HG02571 (cell line): Measurements from ENCODE around the gene SMPDL3B.
A peak's percentile ranks its signal among the peaks of the same experiment; 100 is the strongest.

Experiments used
- ATAC-seq: cut with Tn5 transposase; IDR thresholded peaks from one replicate; pipeline ENCODE4 v1.9.1; 2021; ENCODE audit warnings: mild to moderate bottlenecking, moderate library complexity; ENCODE audit not compliant: unreplicated experiment

Gene SMPDL3B

DNA sequence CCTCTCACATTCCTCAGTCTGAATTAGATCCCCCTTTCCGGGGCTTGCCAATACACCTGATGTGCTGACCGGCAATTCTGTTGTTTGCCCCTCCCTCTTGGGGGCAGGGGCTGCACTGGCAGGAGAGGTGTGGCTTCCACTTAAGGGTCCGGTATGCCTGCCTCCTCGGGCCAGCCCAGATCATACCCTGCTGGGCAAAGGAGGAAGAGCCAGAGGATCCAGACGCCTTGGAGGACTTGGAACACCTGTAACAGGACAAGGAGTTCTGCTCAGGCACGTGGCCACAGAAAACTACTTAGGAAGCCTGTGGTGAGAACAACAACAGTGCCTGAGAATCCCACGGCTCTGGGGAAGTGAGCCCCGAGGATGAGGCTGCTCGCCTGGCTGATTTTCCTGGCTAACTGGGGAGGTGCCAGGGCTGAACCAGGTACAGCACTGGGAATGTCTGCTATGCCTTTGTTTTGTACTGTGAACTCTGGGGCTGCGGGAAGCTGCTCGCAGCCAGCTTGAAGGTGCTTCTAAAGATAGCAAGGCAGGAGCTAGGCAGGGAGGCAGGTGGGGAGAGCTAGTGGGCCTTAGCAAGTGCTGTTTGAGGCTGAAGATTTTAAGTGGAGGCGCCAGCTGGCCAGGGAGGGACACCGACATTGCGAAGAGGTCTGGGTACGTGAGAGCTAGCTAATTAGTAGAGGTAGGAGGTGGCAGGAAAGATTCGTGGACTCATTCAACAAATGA is at the start of gene SMPDL3B:
TSS of gene SMPDL3B (plus strand) at position 183 of the 732 bp plus-strand sequence. CDS start at position 367, 184 bp downstream.
- no peak for ATAC-seq

- ATAC-seq, result no peak
These were observed 49.7 kb upstream of the SMPDL3B start for GRCh38 chr1:27885114-27885528.

- no peak for ATAC-seq
These were observed 49.0 kb upstream of the SMPDL3B start for GRCh38 chr1:27885621-27886352.

DNA sequence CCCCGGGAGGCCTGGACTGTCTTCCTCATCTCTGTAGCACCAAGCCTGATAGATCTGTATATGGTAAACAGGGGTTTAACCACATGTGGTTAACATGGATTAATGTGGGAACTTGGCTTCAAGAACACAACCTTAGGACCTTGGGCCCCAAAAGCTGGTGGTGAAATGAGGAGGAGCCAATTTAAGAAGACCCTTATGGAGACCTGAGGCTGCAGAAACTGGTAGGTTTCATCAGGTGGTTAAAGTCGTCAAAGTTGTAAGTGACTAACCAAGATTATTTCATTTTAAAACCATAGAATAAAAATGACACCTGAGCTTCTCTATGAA is 48.5 kb upstream of the SMPDL3B start:
- no peak for ATAC-seq

- ATAC-seq, result no peak
These were observed 48.1 kb upstream of the SMPDL3B start for GRCh38 chr1:27886744-27887143.

GRCh38 chr1:27887215-27888021 is 47.4 kb upstream of the SMPDL3B start:
- ATAC-seq, result no peak

- no peak for ATAC-seq
These were observed 45.3 kb upstream of the SMPDL3B start for GRCh38 chr1:27889506-27889905.

GRCh38 chr1:27891196-27891889 is 43.5 kb upstream of the SMPDL3B start:
- peak; percentile 44 for ATAC-seq

DNA sequence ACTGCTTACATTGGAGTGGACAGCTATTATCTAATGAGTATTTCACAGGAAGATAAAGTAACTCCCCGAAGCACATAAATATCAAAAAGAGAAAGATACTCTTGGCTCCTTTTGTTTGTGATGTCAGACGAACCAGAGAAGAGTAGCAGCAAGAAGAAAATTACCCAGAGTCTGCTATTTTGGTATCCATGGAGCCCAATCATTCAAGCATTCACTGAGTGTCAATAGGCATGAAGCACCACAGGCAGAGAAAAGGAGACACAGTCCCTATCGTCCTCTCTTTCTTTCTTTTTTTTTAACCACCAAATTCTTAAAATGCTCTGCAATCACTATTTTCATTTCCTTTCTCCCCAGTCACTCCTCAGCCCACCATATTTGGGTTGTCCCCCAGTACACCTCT is 40.3 kb upstream of the SMPDL3B start:
- ATAC-seq, result no peak

- no peak for ATAC-seq
These were observed 28.0 kb upstream of the SMPDL3B start for GRCh38 chr1:27906759-27907158.

- ATAC-seq, result no peak
These were observed 22.4 kb upstream of the SMPDL3B start for GRCh38 chr1:27912429-27912828.

DNA sequence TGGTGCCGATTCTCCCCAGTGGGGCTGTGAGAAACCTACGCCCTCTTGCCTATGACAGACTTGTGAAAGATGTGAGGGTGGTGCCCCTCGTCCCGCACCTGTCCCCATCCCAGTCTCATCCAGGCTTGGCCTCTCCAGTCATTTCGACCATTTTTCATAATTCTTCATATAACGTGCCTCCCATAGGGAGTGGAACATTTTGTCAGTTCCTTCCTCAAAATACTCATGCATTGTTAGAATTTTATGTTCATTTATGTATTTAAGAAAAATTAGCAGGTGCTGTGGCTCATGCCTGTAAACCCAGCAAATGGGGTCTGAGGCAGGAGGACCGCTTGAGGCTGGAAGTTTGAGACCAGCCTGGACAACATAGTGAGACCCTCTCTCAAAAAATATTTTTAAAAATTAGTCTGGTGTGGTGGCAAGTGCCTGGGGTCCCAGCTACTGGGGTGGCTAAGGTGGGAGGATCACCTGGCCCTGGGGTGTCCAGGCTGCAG is 19.7 kb upstream of the SMPDL3B start:
- no peak for ATAC-seq

GRCh38 chr1:27922272-27922671 is 12.5 kb upstream of the SMPDL3B start:
- ATAC-seq, result no peak

DNA sequence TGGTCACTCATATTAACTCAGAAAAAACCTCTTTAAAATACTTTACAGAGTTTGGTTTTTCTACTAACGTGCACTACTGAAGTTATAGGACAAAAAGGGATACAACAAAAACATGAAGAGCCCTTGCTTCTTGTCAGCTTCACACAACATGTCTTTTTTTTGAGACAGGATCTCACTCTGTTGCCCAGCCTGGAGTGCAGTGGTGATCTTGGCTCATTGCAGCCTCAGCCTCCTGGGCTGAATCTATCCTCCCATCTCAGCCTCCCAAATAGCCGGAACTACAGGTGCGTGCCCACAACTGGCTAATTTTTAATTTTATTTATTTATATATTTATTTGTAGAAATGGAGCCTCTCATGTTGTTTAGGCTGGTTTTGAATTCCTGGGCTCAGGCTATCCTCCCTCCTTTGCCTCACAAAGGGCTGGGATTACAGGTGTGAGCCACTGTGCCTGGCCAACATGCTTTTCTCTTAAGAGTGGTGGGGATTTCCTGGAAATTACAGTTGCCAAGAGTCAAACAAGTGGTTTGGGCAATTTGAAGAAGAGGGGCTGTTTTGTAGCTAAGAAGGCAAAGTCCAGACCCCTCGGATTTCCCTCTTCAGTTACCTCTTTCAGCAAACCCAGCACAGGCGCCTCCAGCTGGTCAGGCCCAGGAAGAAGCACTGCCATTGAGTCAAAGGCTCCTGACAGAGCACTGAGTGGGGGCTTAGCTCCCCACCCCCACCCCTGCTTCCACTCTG is 6.4 kb upstream of the SMPDL3B start:
- ATAC-seq, result no peak

GRCh38 chr1:27931184-27931583 is 3.6 kb upstream of the SMPDL3B start:
- ATAC-seq, result no peak

- ATAC-seq, result no peak
These were observed 3.0 kb upstream of the SMPDL3B start for GRCh38 chr1:27931759-27932158.

DNA sequence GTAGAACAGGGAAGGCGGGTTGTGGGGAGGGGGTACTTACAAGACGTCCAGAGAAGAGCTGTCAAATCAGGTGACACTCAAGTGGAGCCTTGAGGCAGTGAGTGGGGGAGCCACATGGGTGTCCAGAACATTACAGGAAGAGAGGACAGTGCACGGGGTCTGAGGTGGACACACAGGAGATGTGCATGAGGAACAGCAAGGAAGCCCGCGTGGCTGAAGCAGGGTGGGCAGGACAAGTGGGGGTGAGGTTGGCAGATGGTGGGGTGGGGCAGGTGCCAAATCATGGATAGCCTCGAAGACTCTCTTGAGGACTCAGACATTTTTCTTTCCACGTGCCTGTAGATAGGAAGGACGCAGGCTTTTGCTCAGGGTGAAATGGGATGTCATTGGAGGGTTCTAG is 921 bp downstream of the SMPDL3B start:
- no peak for ATAC-seq

- ATAC-seq, result no peak
These were observed 1.6 kb downstream of the SMPDL3B start for GRCh38 chr1:27936370-27936769.

DNA sequence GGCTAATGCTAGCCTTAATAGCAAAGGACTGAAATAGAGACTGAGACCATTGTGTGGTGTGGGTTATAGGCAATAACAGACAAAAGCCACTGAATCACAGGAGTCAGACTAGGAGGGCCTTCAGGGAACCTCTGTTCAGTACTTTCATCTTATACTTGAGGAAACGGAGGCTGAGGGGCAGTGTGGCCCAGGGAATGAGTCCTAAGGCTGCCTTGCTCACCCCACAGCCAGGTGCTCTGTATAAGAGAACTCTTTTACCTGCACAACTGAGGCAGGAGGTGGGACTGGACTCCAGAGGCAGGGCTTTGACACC is 2.7 kb downstream of the SMPDL3B start:
- no peak for ATAC-seq

- no peak for ATAC-seq
These were observed 3.7 kb downstream of the SMPDL3B start for GRCh38 chr1:27938488-27938887.
